WTC11 (cell line): Measurements from ENCODE around the gene NLGN3.

Experiments
- CREM ChIP-seq: sonication (generic); formaldehyde crosslinking; IDR thresholded peaks from 2 replicates; pipeline ENCODE4 v1.8.1; 2022; ENCODE audit warnings: mild to moderate bottlenecking, missing genetic modification reagents, moderate library complexity
- JUN ChIP-seq: sonication (generic); formaldehyde crosslinking; IDR thresholded peaks from 2 replicates; pipeline ENCODE4 v1.8.0; 2023; ENCODE audit warnings: mild to moderate bottlenecking, missing genetic modification reagents
- RELA ChIP-seq: sonication (generic); formaldehyde crosslinking; IDR thresholded peaks from 2 replicates; pipeline ENCODE4 v1.8.1; 2022; ENCODE audit warnings: missing genetic modification reagents, mild to moderate bottlenecking, borderline replicate concordance
- ZNF396 ChIP-seq: fragments of 250-450 bp; sonication (Bioruptor Pico); IDR thresholded peaks from 2 replicates; pipeline ENCODE4 v1.8.0; 2021; ENCODE audit warnings: mild to moderate bottlenecking, moderate library complexity, borderline replicate concordance
- ZNF423 ChIP-seq: fragments of 250-450 bp; sonication (Bioruptor Pico); IDR thresholded peaks from 2 replicates; pipeline ENCODE4 v2.1.2; 2022; ENCODE audit warnings: mild to moderate bottlenecking, moderate library complexity
- TF ChIP-seq, protein P1 (sequence below): fragments of 200-600 bp; IDR thresholded peaks from 2 replicates; pipeline ENCODE4 v1.8.0; 2022; ENCODE audit warnings: antibody characterized with exemption
- TF ChIP-seq, protein P2 (sequence below): sonication (generic); formaldehyde crosslinking; IDR thresholded peaks from 2 replicates; pipeline ENCODE4 v1.8.0; 2023; ENCODE audit warnings: missing genetic modification reagents
- TF ChIP-seq, protein P3 (sequence below): sonication (generic); formaldehyde crosslinking; IDR thresholded peaks from 2 replicates; pipeline ENCODE4 v1.8.0; 2023; ENCODE audit warnings: mild to moderate bottlenecking, missing genetic modification reagents
- TF ChIP-seq, protein P4 (sequence below): sonication (generic); formaldehyde crosslinking; IDR thresholded peaks from 2 replicates; pipeline ENCODE4 v1.8.1; 2022; ENCODE audit warnings: low read depth, mild to moderate bottlenecking, moderate library complexity, missing genetic modification reagents, borderline replicate concordance
- TF ChIP-seq, protein P5 (sequence below): sonication (generic); formaldehyde crosslinking; conservative IDR thresholded peaks from 2 replicates; pipeline ENCODE4 v1.8.1; 2023; ENCODE audit warnings: mild to moderate bottlenecking, low read depth, missing genetic modification reagents, moderate library complexity
- TF ChIP-seq, protein P6 (sequence below): sonication (generic); formaldehyde crosslinking; IDR thresholded peaks from 2 replicates; pipeline ENCODE4 v1.8.0; 2022; ENCODE audit warnings: mild to moderate bottlenecking, missing genetic modification reagents

DNA sequence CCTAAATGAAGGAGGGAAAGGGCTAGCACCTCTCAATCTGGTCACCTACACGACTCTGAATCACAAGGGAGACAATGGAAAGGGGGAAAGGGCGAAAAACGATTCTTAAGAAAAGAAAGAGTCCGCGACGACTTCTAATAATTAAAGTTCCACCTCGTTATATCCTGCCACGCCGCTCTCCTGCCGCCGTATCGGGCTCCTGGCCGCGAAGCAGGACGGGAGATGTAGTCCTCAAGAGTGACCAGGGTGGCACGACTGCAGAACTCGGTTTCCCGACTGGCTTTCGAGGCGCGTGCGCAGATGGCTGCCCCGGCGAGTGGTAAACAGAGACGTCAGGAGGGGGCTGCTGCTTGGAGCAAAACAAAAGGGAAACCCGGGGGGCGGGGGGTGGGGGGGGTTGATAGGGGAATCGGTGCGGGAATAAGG is 49.1 kb upstream of the NLGN3 start, which contains the start of gene FOXO4:
- TF ChIP-seq, protein P1, sequence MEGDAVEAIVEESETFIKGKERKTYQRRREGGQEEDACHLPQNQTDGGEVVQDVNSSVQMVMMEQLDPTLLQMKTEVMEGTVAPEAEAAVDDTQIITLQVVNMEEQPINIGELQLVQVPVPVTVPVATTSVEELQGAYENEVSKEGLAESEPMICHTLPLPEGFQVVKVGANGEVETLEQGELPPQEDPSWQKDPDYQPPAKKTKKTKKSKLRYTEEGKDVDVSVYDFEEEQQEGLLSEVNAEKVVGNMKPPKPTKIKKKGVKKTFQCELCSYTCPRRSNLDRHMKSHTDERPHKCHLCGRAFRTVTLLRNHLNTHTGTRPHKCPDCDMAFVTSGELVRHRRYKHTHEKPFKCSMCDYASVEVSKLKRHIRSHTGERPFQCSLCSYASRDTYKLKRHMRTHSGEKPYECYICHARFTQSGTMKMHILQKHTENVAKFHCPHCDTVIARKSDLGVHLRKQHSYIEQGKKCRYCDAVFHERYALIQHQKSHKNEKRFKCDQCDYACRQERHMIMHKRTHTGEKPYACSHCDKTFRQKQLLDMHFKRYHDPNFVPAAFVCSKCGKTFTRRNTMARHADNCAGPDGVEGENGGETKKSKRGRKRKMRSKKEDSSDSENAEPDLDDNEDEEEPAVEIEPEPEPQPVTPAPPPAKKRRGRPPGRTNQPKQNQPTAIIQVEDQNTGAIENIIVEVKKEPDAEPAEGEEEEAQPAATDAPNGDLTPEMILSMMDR, result no peak
- TF ChIP-seq, protein P2, sequence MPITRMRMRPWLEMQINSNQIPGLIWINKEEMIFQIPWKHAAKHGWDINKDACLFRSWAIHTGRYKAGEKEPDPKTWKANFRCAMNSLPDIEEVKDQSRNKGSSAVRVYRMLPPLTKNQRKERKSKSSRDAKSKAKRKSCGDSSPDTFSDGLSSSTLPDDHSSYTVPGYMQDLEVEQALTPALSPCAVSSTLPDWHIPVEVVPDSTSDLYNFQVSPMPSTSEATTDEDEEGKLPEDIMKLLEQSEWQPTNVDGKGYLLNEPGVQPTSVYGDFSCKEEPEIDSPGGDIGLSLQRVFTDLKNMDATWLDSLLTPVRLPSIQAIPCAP, result no peak
- TF ChIP-seq RELA (no peak), JUN (CRISPR knock-in tag) (no peak), ZNF423 (no peak), ZNF396 (no peak), CREM (CRISPR knock-in tag) (no peak)
- TF ChIP-seq, protein P3, sequence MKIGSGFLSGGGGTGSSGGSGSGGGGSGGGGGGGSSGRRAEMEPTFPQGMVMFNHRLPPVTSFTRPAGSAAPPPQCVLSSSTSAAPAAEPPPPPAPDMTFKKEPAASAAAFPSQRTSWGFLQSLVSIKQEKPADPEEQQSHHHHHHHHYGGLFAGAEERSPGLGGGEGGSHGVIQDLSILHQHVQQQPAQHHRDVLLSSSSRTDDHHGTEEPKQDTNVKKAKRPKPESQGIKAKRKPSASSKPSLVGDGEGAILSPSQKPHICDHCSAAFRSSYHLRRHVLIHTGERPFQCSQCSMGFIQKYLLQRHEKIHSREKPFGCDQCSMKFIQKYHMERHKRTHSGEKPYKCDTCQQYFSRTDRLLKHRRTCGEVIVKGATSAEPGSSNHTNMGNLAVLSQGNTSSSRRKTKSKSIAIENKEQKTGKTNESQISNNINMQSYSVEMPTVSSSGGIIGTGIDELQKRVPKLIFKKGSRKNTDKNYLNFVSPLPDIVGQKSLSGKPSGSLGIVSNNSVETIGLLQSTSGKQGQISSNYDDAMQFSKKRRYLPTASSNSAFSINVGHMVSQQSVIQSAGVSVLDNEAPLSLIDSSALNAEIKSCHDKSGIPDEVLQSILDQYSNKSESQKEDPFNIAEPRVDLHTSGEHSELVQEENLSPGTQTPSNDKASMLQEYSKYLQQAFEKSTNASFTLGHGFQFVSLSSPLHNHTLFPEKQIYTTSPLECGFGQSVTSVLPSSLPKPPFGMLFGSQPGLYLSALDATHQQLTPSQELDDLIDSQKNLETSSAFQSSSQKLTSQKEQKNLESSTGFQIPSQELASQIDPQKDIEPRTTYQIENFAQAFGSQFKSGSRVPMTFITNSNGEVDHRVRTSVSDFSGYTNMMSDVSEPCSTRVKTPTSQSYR (CRISPR knock-in tag), result no peak
- TF ChIP-seq, protein P4, sequence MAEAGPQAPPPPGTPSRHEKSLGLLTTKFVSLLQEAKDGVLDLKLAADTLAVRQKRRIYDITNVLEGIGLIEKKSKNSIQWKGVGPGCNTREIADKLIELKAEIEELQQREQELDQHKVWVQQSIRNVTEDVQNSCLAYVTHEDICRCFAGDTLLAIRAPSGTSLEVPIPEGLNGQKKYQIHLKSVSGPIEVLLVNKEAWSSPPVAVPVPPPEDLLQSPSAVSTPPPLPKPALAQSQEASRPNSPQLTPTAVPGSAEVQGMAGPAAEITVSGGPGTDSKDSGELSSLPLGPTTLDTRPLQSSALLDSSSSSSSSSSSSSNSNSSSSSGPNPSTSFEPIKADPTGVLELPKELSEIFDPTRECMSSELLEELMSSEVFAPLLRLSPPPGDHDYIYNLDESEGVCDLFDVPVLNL, result no peak
- TF ChIP-seq, protein P5, sequence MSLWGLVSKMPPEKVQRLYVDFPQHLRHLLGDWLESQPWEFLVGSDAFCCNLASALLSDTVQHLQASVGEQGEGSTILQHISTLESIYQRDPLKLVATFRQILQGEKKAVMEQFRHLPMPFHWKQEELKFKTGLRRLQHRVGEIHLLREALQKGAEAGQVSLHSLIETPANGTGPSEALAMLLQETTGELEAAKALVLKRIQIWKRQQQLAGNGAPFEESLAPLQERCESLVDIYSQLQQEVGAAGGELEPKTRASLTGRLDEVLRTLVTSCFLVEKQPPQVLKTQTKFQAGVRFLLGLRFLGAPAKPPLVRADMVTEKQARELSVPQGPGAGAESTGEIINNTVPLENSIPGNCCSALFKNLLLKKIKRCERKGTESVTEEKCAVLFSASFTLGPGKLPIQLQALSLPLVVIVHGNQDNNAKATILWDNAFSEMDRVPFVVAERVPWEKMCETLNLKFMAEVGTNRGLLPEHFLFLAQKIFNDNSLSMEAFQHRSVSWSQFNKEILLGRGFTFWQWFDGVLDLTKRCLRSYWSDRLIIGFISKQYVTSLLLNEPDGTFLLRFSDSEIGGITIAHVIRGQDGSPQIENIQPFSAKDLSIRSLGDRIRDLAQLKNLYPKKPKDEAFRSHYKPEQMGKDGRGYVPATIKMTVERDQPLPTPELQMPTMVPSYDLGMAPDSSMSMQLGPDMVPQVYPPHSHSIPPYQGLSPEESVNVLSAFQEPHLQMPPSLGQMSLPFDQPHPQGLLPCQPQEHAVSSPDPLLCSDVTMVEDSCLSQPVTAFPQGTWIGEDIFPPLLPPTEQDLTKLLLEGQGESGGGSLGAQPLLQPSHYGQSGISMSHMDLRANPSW (CRISPR knock-in tag), result no peak
- TF ChIP-seq, protein P6, sequence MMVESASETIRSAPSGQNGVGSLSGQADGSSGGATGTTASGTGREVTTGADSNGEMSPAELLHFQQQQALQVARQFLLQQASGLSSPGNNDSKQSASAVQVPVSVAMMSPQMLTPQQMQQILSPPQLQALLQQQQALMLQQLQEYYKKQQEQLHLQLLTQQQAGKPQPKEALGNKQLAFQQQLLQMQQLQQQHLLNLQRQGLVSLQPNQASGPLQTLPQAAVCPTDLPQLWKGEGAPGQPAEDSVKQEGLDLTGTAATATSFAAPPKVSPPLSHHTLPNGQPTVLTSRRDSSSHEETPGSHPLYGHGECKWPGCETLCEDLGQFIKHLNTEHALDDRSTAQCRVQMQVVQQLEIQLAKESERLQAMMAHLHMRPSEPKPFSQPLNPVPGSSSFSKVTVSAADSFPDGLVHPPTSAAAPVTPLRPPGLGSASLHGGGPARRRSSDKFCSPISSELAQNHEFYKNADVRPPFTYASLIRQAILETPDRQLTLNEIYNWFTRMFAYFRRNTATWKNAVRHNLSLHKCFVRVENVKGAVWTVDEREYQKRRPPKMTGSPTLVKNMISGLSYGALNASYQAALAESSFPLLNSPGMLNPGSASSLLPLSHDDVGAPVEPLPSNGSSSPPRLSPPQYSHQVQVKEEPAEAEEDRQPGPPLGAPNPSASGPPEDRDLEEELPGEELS, result no peak
